Caco-2 (cell line): Measurements from ENCODE around the gene HORMAD2. TPM values are rescaled to one million over a fixed set of nuclear protein-coding genes. Genes with fewer than 3 reads are reported as not detected.

Experiments used
- BruUV-seq: library from RNA; stranded (reverse); fragments of 400-500 nt; replicated peaks from 2 replicates; lab custom pipeline; 2021; lab: Mats Ljungman, UMichigan
- CTCF ChIA-PET: fragments of 300-600 bp; sonication (Branson Sonifier 250); formaldehyde crosslinking; loops from one replicate; lab custom pipeline; 2022; ENCODE audit warnings: antibody characterized with exemption; lab: Charles Lee
- POLR2A ChIA-PET: fragments of 300-600 bp; sonication (Branson Sonifier 250); formaldehyde crosslinking; loops from one replicate; lab custom pipeline; 2022; ENCODE audit warnings: antibody characterized with exemption; lab: Charles Lee
- DNase-seq, 2 experiments: peaks; one replicate each; pipeline versions ENCODE4 v3.0.0 to v3.0.0-alpha.2; 2020 to 2022
- H3K27me3 ChIP-seq: replicated peaks from 2 replicates; pipeline ENCODE4 v1.6.0; 2011; ENCODE audit warnings: low read length; ENCODE audit not compliant: control insufficient read depth, insufficient read depth
- H3K36me3 ChIP-seq: 2 replicates; pipeline ENCODE4 v1.5.1; 2011; ENCODE audit warnings: low read length; ENCODE audit not compliant: control insufficient read depth, insufficient read depth
- H3K4me1 ChIP-seq: fragments of 250-450 bp; sonication (Bioruptor Pico); 2 replicates; pipeline ENCODE4 v1.5.1; 2020; ENCODE audit warnings: mild to moderate bottlenecking
- H3K4me3 ChIP-seq: 2 replicates; pipeline ENCODE4 v1.5.1; 2011; ENCODE audit warnings: low read depth, mild to moderate bottlenecking, control low read depth, low read length
- H3K9me3 ChIP-seq: fragments of 250-450 bp; sonication (Bioruptor Pico); 2 replicates; pipeline ENCODE4 v1.5.1; 2020; ENCODE audit warnings: mild to moderate bottlenecking, moderate library complexity
- H3K27ac Mint-ChIP-seq: one replicate; pipeline ENCODE4 v1.8.0; 2022; ENCODE audit warnings: mixed read lengths; ENCODE audit not compliant: unreplicated experiment
- H3K27me3 Mint-ChIP-seq: one replicate; pipeline ENCODE4 v1.8.0; 2022; ENCODE audit warnings: mixed read lengths; ENCODE audit not compliant: insufficient read depth, unreplicated experiment
- H3K36me3 Mint-ChIP-seq: one replicate; pipeline ENCODE4 v1.8.0; 2022; ENCODE audit warnings: mild to moderate bottlenecking, mixed read lengths; ENCODE audit not compliant: insufficient read depth, unreplicated experiment
- H3K4me1 Mint-ChIP-seq: one replicate; pipeline ENCODE4 v1.8.0; 2022; ENCODE audit warnings: low read depth, mixed read lengths; ENCODE audit not compliant: unreplicated experiment
- H3K4me3 Mint-ChIP-seq: one replicate; pipeline ENCODE4 v1.8.0; 2022; ENCODE audit warnings: mild to moderate bottlenecking, moderate library complexity, mixed read lengths; ENCODE audit not compliant: unreplicated experiment
- H3K9me3 Mint-ChIP-seq: one replicate; pipeline ENCODE4 v1.8.0; 2022; ENCODE audit warnings: mixed read lengths; ENCODE audit not compliant: unreplicated experiment
- intact Hi-C: fragments of 100-400 bp; cut with micrococcal nuclease; formaldehyde crosslinking; loops from one replicate; pipeline ENCODE4 v1.10.0; 2022; ENCODE audit not compliant: unreplicated experiment
- total RNA-seq: library from RNA; stranded (reverse); gene quantifications from 2 replicates; pipeline ENCODE4 v1.2.3, GENCODE V29; 2022
- TF ChIP-seq, protein P1 (sequence below), 2 experiments: fragments of 200-600 bp in 1 of 2; IDR thresholded peaks; 1 replicate in 1 of 2; 2 replicates in 1 of 2; pipeline versions ENCODE4 v1.5.1 to v1.8.0; 2011 to 2022; ENCODE audit warnings: antibody characterized with exemption in 1 of 2, control low read depth in 1 of 2, inconsistent platforms in 1 of 2, low read depth in 1 of 2, low read length in 1 of 2, mild to moderate bottlenecking in 1 of 2, moderate library complexity in 1 of 2; ENCODE audit not compliant: insufficient read depth in 1 of 2, severe bottlenecking in 1 of 2, unreplicated experiment in 1 of 2

Gene HORMAD2
- total RNA-seq, 1 experiment from 2014 or later, result 3.1 TPM

DNA sequence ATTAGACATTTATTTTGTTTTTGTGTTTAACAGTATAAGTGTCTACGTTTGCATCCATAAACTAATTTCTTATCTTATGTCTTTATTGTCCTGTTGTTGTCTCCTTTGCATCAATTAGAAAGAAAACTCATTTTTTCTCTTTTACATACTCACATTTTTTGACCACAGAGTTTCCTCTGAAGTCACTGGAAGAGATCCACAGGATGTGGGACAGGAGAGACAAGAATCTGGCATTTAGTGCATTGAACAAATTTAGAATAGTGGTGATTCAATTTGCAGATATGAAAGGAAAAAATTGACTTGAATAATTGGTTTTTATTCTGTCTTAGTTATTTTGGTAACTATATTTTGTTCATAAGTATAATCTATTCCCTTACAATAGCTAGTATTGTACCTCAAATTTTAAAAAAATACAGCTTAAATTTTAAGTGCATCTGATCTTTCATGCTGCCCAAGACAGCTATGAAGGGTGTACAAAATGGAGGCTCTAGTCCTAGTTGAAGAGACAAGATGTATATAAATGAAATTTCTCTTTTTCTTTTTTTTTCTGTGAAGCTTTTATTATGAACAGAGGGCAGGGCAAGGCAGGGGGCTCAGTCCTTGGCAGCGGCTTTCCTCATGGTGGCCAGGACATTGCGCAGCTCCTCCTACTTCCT lies 24.4 kb downstream of the HORMAD2 start:
- no peak for DNase-seq
- H3K9me3 ChIP-seq, result no peaks in the 10 kb centered on the region
- H3K27me3 ChIP-seq, result no peaks in the 10 kb centered on the region
- Mint-ChIP-seq H3K4me3 (no peak overlapping the region), H3K27me3 (no peaks in the 10 kb centered on the region), H3K4me1 (peaks cover 11% of the 10 kb centered on the region), H3K27ac (no peak overlapping the region), H3K36me3 (no peaks in the 10 kb centered on the region), H3K9me3 (no peaks in the 10 kb centered on the region)
- H3K4me3 ChIP-seq, result no peak overlapping the region
- intact Hi-C loops, result loop anchor here (5.0 kb wide), 1 partner anchor 283 kb away; the partner anchor contains the start of gene RNF215
- no peaks in the 10 kb centered on the region for H3K36me3 ChIP-seq
- BruUV-seq, result no TSS peak
- TF ChIP-seq, protein P1, sequence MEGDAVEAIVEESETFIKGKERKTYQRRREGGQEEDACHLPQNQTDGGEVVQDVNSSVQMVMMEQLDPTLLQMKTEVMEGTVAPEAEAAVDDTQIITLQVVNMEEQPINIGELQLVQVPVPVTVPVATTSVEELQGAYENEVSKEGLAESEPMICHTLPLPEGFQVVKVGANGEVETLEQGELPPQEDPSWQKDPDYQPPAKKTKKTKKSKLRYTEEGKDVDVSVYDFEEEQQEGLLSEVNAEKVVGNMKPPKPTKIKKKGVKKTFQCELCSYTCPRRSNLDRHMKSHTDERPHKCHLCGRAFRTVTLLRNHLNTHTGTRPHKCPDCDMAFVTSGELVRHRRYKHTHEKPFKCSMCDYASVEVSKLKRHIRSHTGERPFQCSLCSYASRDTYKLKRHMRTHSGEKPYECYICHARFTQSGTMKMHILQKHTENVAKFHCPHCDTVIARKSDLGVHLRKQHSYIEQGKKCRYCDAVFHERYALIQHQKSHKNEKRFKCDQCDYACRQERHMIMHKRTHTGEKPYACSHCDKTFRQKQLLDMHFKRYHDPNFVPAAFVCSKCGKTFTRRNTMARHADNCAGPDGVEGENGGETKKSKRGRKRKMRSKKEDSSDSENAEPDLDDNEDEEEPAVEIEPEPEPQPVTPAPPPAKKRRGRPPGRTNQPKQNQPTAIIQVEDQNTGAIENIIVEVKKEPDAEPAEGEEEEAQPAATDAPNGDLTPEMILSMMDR (IDR thresholded peaks at IDR 0.05; ENCODE audit: insufficient read depth in 1 of 2, low read depth in 1 of 2, low read length in 1 of 2, severe bottlenecking in 1 of 2, unreplicated experiment in 1 of 2), result no peak
- H3K4me1 ChIP-seq, result no peaks in the 10 kb centered on the region
- POLR2A ChIA-PET, result no interaction called here
- CTCF ChIA-PET, result interaction anchor here (0.6 kb wide), 1 partner anchor 221 kb away, joined by 5 read pairs; no protein-coding TSS in a partner anchor

DNA sequence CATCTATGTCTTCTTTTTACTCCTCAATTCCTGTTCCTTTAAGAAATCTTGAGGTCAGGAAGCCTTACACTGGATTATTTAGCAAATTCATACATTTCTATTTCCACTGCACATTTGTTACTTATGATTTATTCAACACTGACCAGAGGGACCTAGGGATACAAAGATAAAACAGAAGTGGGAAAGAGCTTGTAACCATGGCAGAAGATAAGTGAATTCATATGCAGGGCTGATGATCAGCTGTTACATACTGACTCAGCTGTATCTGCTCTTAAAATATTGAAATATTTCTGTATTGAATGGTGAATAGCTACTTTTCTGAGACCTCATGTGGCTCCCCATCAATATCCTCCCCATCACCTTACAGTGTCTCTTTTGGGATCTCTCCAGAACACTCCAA lies 25.2 kb downstream of the HORMAD2 start:
- no peaks in the 10 kb centered on the region for H3K36me3 Mint-ChIP-seq
- no peak overlapping the region for H3K4me3 Mint-ChIP-seq
- H3K4me3 ChIP-seq, result no peak overlapping the region
- H3K36me3 ChIP-seq, result no peaks in the 10 kb centered on the region
- H3K27me3 Mint-ChIP-seq, result no peaks in the 10 kb centered on the region
- no peaks in the 10 kb centered on the region for H3K9me3 Mint-ChIP-seq
- TF ChIP-seq, protein P1 (IDR thresholded peaks at IDR 0.05; ENCODE audit: insufficient read depth in 1 of 2, low read depth in 1 of 2, low read length in 1 of 2, severe bottlenecking in 1 of 2, unreplicated experiment in 1 of 2), result no peak
- no peaks in the 10 kb centered on the region for H3K4me1 ChIP-seq
- H3K4me1 Mint-ChIP-seq, result peaks cover 11% of the 10 kb centered on the region
- H3K27me3 ChIP-seq, result no peaks in the 10 kb centered on the region
- POLR2A ChIA-PET, result no interaction called here
- no peak for DNase-seq
- CTCF ChIA-PET, result interaction anchor here (0.5 kb wide), 1 partner anchor 194 kb away, joined by 4 read pairs; no protein-coding TSS in a partner anchor
- H3K9me3 ChIP-seq, result no peaks in the 10 kb centered on the region
- intact Hi-C loops, result loop anchor here (5.0 kb wide), 1 partner anchor 282 kb away; the partner anchor contains the start of gene RNF215
- H3K27ac Mint-ChIP-seq, result no peak overlapping the region
- no TSS peak for BruUV-seq

DNA sequence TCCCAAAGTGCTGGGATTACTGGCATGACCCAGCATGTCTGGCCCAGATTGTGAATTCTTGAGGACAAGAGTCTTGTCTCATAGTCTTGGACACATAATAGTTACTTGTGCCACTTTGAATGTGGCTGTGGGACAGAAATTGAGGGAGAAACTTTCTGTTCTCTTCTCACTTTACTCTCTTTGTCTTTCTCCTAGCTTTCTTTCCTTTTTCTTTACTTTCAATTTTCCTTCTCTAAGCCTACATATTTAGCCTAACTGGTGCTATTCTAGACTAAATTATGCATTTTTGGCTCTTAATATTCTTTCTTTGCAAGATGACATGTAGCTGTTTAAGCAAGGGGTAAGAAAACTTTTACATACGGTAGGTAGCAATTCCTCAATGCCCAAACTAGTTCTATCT lies 33.2 kb downstream of the HORMAD2 start:
- Mint-ChIP-seq H3K4me1 (peaks cover 6% of the 10 kb centered on the region), H3K27ac (no peak overlapping the region), H3K4me3 (no peak overlapping the region), H3K27me3 (no peaks in the 10 kb centered on the region), H3K36me3 (no peaks in the 10 kb centered on the region), H3K9me3 (no peaks in the 10 kb centered on the region)
- ChIA-PET POLR2A (no interaction called here), CTCF (no interaction called here)
- Histone ChIP-seq H3K36me3 (no peaks in the 10 kb centered on the region), H3K4me1 (no peaks in the 10 kb centered on the region; the same call in 1 of the 2 replicates), H3K9me3 (no peaks in the 10 kb centered on the region; the same call in 1 of the 2 replicates), H3K27me3 (no peaks in the 10 kb centered on the region), H3K4me3 (no peak overlapping the region)
- DNase-seq, result no peak
- intact Hi-C loops, result no loop called here
- TF ChIP-seq, protein P1 (IDR thresholded peaks at IDR 0.05; ENCODE audit: insufficient read depth in 1 of 2, low read depth in 1 of 2, low read length in 1 of 2, severe bottlenecking in 1 of 2, unreplicated experiment in 1 of 2), result no peak
- BruUV-seq, result no TSS peak
